ENCODE results near the gene BIRC3. TPM values are rescaled to one million over a fixed set of nuclear protein-coding genes. Genes with fewer than 3 reads are reported as not detected.

The BIRC3 gene
- total and polyA plus RNA-seq, 12 donors, result 1.1 to 16.5 (median 5.4) TPM

GRCh38 chr11:102314784-102315183 lies 2.5 kb upstream of the BIRC3 start:
- Histone ChIP-seq H3K4me3 (no peak overlapping the region), H3K4me1 (peaks cover 0 to 50% (median 16%) of the 10 kb centered on the region in 9 donors), H3K36me3 (no peaks in the 10 kb centered on the region), H3K27ac (peak overlapping the region in 1 of 10 donors; percentile 87), H3K9me3 (no peaks in the 10 kb centered on the region), H3K27me3 (no peaks in the 10 kb centered on the region)
- intact Hi-C loops (cut with DNase I), result no loop called here
- DNase-seq (no peak), ATAC-seq (no peak)
- 92% methylated on average over 2 of the region's 2 CpGs for WGBS, 2 donors
- TF ChIP-seq CTCF (IDR thresholded peaks at IDR 0.05), result no peak

- WGBS, 2 donors, result 85 to 87% methylated on average over 4 of the region's 4 CpGs
- Histone ChIP-seq H3K4me1 (peaks cover 0 to 65% (median 17%) of the 10 kb centered on the region in 9 donors), H3K9me3 (no peaks in the 10 kb centered on the region), H3K27ac (peak overlapping the region in 5 of 10 donors; percentile 13 to 85 (median 54)), H3K27me3 (no peaks in the 10 kb centered on the region), H3K36me3 (peaks cover 0 to 1% (median 0%) of the 10 kb centered on the region in 9 donors), H3K4me3 (peak overlapping the region in 4 of 10 donors; percentile 56 to 72 (median 62))
- DNase-seq, result no peak
- TF ChIP-seq CTCF (IDR thresholded peaks at IDR 0.05), result no peak
- no peak for ATAC-seq
- intact Hi-C loops (cut with DNase I), result loop anchor here in 1 of 10 donors (2.0 kb wide), 1 partner anchor 30 kb away; the partner anchor contains the start of gene BIRC2
These were observed 859 bp upstream of the BIRC3 start for GRCh38 chr11:102316346-102316904.

- peaks cover 0 to 4% (median 0%) of the 10 kb centered on the region in 9 donors for H3K36me3 ChIP-seq
- ATAC-seq (peak; percentile 4 to 50 (median 26)), DNase-seq (no peak)
- TF ChIP-seq CTCF (IDR thresholded peaks at IDR 0.05), result no peak
- H3K27ac ChIP-seq, result peak overlapping the region in 9 of 10 donors; percentile 37 to 85 (median 60)
- H3K9me3 ChIP-seq, result no peaks in the 10 kb centered on the region
- WGBS, 2 donors, result 36 to 41% methylated on average over 7 of the region's 7 CpGs
- intact Hi-C loops (cut with DNase I), result loop anchor here in 1 of 10 donors (2.0 kb wide), 1 partner anchor 29 kb away; the partner anchor contains the start of gene BIRC2
- peak overlapping the region in 9 of 10 donors; percentile 44 to 72 (median 59) for H3K4me3 ChIP-seq
- no peaks in the 10 kb centered on the region for H3K27me3 ChIP-seq
- peaks cover 0 to 69% (median 17%) of the 10 kb centered on the region in 9 donors for H3K4me1 ChIP-seq
These were observed 452 bp downstream of the BIRC3 start for GRCh38 chr11:102317768-102318103.

DNA sequence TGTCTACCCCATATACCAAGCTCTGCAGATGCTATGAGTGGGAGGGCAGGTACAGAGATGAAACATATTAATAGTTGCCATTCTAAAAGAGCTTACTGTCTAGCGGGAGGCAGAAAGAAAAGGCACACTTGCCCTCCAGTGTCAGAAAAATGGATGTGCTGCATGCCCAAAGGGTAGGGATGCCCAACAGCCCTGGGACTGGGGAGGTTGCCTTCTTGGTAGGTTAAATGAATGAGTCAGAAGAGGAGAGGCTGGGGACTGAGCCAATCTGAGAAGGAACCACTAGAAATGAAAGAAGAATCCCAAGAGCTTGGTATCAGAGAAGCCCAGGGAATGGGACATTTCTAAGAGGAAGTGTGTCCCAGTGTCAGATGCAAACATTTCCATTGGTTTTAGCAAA lies 1.2 kb downstream of the BIRC3 start:
- no peak for TF ChIP-seq CTCF (IDR thresholded peaks at IDR 0.05)
- WGBS, 2 donors, result 74 to 90% methylated on average over 1 of the region's 1 CpG
- H3K27me3 ChIP-seq, result no peaks in the 10 kb centered on the region
- peaks cover 0 to 4% (median 0%) of the 10 kb centered on the region in 9 donors for H3K36me3 ChIP-seq
- peaks cover 0 to 69% (median 14%) of the 10 kb centered on the region in 9 donors for H3K4me1 ChIP-seq
- no peaks in the 10 kb centered on the region for H3K9me3 ChIP-seq
- peak overlapping the region in 5 of 10 donors; percentile 59 to 72 (median 65) for H3K4me3 ChIP-seq
- DNase-seq, result no peak
- peak overlapping the region in 2 of 10 donors; percentile 54 to 85 for H3K27ac ChIP-seq
- intact Hi-C loops (cut with DNase I), result no loop called here
- no peak for ATAC-seq
